Smooth muscle cell (in vitro differentiated cells): Measurements from ENCODE around the gene ACTL8. TPM values are rescaled to one million over a fixed set of nuclear protein-coding genes. Genes with fewer than 3 reads are reported as not detected.

Experiments
- DNase-seq: peaks from one replicate; lab custom pipeline; 2025; ENCODE audit not compliant: unreplicated experiment; lab: John Stamatoyannopoulos, UW
- H2AFZ ChIP-seq: fragments of 200-600 bp; sonication (generic); 2 replicates; pipeline ENCODE4 v1.6.0; 2016; ENCODE audit warnings: antibody characterized with exemption, low read depth, mild to moderate bottlenecking
- H3F3A ChIP-seq: fragments of 200-600 bp; sonication (generic); 2 replicates; pipeline ENCODE4 v1.6.0; 2017; ENCODE audit warnings: antibody characterized with exemption, low read depth
- H3K27ac ChIP-seq: fragments of 200-600 bp; sonication (generic); 2 replicates; pipeline ENCODE4 v1.5.1; 2016; ENCODE audit warnings: low read depth, mild to moderate bottlenecking
- H3K27me3 ChIP-seq: fragments of 200-600 bp; sonication (generic); 2 replicates; pipeline ENCODE4 v1.6.1; 2016; ENCODE audit warnings: low read depth, mild to moderate bottlenecking
- H3K36me3 ChIP-seq: fragments of 200-600 bp; sonication (generic); 2 replicates; pipeline ENCODE4 v1.5.1; 2016; ENCODE audit warnings: low read depth
- H3K4me1 ChIP-seq: fragments of 200-600 bp; sonication (generic); 2 replicates; pipeline ENCODE4 v1.5.1; 2016; ENCODE audit warnings: low read depth
- H3K4me2 ChIP-seq: fragments of 200-600 bp; sonication (generic); 2 replicates; pipeline ENCODE4 v1.6.0; 2016; ENCODE audit warnings: mild to moderate bottlenecking
- H3K4me3 ChIP-seq: fragments of 200-600 bp; sonication (generic); 2 replicates; pipeline ENCODE4 v1.5.1; 2016; ENCODE audit warnings: mild to moderate bottlenecking
- H3K79me2 ChIP-seq: fragments of 200-600 bp; sonication (generic); 2 replicates; pipeline ENCODE4 v1.6.0; 2016; ENCODE audit warnings: low read depth, mild to moderate bottlenecking
- H3K9ac ChIP-seq: fragments of 200-600 bp; sonication (generic); 2 replicates; pipeline ENCODE4 v1.6.0; 2016; ENCODE audit warnings: low read depth
- H3K9me3 ChIP-seq: fragments of 200-600 bp; sonication (generic); replicated peaks from 2 replicates; pipeline ENCODE4 v1.5.1; 2016; ENCODE audit warnings: low read depth
- H4K20me1 ChIP-seq: fragments of 200-600 bp; sonication (generic); 2 replicates; pipeline ENCODE4 v1.6.0; 2016; ENCODE audit warnings: low read depth
- CTCF ChIP-seq: fragments of 200-600 bp; sonication (generic); IDR thresholded peaks from 2 replicates; pipeline ENCODE4 v1.5.1; 2017; ENCODE audit warnings: borderline replicate concordance, mild to moderate bottlenecking, antibody characterized with exemption; ENCODE audit not compliant: insufficient read depth, poor library complexity, severe bottlenecking
- WGBS: methylation state at CpG from one replicate; pipeline ENCODE4 v1.1.7; 2016; ENCODE audit warnings: low lambda C conversion rate; 5-methylcytosine and 5-hydroxymethylcytosine counted together
- polyA plus RNA-seq: library from polyadenylated mRNA; unstranded; fragments of >200 nt; fragmentation: Nextera tagmentation; extraction: Ambion mirVana; gene quantifications from 2 replicates; pipeline ENCODE4 v1.2.1, GENCODE V29; 2016
- total RNA-seq: library from RNA; depleted of rRNA; stranded (reverse); fragments of >200 nt; gene quantifications from 2 replicates; pipeline ENCODE4 v1.2.3, GENCODE V29; 2014

ACTL8 gene
- total and polyA plus RNA-seq, 2 experiments from 2014 or later = 0.13 TPM; not detected in 1

- no peaks in the 10 kb centered on the region for H3F3A ChIP-seq
- H3K36me3 ChIP-seq = no peaks in the 10 kb centered on the region
- H3K9ac ChIP-seq = no peak overlapping the region
- H3K27ac ChIP-seq = no peak overlapping the region
- no peak overlapping the region for H2AFZ ChIP-seq
- H3K79me2 ChIP-seq = no peaks in the 10 kb centered on the region
- no peaks in the 10 kb centered on the region for H3K9me3 ChIP-seq
- H3K27me3 ChIP-seq = peaks cover 18% of the 10 kb centered on the region
- WGBS = 68% methylated on average over 3 of the region's 3 CpGs
- H3K4me2 ChIP-seq = no peak overlapping the region
- H3K4me1 ChIP-seq = no peaks in the 10 kb centered on the region
- H4K20me1 ChIP-seq = no peaks in the 10 kb centered on the region
- no peak for DNase-seq
- TF ChIP-seq CTCF = no peak
- H3K4me3 ChIP-seq = no peak overlapping the region
Measured at GRCh38 chr1:17847111-17847510, 92.0 kb downstream of the ACTL8 start.

GRCh38 chr1:17849216-17849615, 94.1 kb downstream of the ACTL8 start:
- Histone ChIP-seq H3K4me2 (no peak overlapping the region), H3K4me1 (no peaks in the 10 kb centered on the region), H2AFZ (no peak overlapping the region), H3F3A (no peaks in the 10 kb centered on the region), H3K27me3 (peaks cover 17% of the 10 kb centered on the region), H4K20me1 (no peaks in the 10 kb centered on the region), H3K79me2 (no peaks in the 10 kb centered on the region), H3K9me3 (no peaks in the 10 kb centered on the region), H3K4me3 (no peak overlapping the region), H3K27ac (no peak overlapping the region), H3K36me3 (no peaks in the 10 kb centered on the region), H3K9ac (no peak overlapping the region)
- WGBS = 80% methylated on average over 3 of the region's 3 CpGs
- peak; percentile 5 for TF ChIP-seq CTCF
- DNase-seq = no peak

- Histone ChIP-seq H3K4me2 (no peak overlapping the region), H4K20me1 (no peaks in the 10 kb centered on the region), H3K79me2 (no peaks in the 10 kb centered on the region), H3K27me3 (peaks cover 16% of the 10 kb centered on the region), H2AFZ (no peak overlapping the region), H3K4me1 (no peaks in the 10 kb centered on the region), H3K36me3 (no peaks in the 10 kb centered on the region), H3K4me3 (no peak overlapping the region), H3K9ac (no peak overlapping the region), H3F3A (no peaks in the 10 kb centered on the region), H3K9me3 (no peaks in the 10 kb centered on the region), H3K27ac (no peak overlapping the region)
- no peak for TF ChIP-seq CTCF
- 88% methylated on average over 8 of the region's 8 CpGs for WGBS
- DNase-seq = no peak
Measured at GRCh38 chr1:17851056-17851455, 95.9 kb downstream of the ACTL8 start.

GRCh38 chr1:17852383-17852782, 97.2 kb downstream of the ACTL8 start:
- Histone ChIP-seq H3K9ac (no peak overlapping the region), H3K9me3 (no peaks in the 10 kb centered on the region), H3K27ac (no peak overlapping the region), H3F3A (no peaks in the 10 kb centered on the region), H2AFZ (no peak overlapping the region), H3K79me2 (no peaks in the 10 kb centered on the region), H3K4me2 (no peak overlapping the region), H3K27me3 (peaks cover 12% of the 10 kb centered on the region), H3K4me1 (no peaks in the 10 kb centered on the region), H4K20me1 (no peaks in the 10 kb centered on the region), H3K4me3 (no peak overlapping the region), H3K36me3 (no peaks in the 10 kb centered on the region)
- no peak for TF ChIP-seq CTCF
- 82% methylated on average over 5 of the region's 5 CpGs for WGBS
- DNase-seq = no peak
